ENCODE results near the gene PDE11A. TPM values are rescaled to one million over a fixed set of nuclear protein-coding genes. Genes with fewer than 3 reads are reported as not detected.

The PDE11A gene
- total RNA-seq, 4 donors from 2014 or later, result 0.37 to 1.2 (median 1.1) TPM; not detected in 1

DNA sequence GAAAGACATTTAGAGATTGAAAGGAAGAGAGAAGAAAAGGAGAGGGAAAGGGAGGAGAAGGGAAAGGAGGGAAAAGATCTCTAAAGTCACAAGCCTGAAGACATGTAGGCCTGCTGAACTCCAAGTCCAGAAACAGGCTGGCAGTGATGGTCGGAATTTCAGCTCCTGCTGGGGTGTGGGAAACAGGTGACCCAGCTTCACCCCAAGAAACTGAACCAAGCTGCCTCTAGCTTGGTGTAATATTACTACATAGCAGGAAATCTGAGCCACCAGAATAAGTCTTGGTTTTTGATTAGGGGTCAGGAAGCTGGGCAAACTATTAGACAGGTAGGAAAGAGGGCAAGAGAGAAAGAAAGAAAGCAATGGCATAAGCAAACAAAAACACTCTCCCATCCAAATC is 185.8 kb downstream of the PDE11A start:
- TF ChIP-seq, protein P1, sequence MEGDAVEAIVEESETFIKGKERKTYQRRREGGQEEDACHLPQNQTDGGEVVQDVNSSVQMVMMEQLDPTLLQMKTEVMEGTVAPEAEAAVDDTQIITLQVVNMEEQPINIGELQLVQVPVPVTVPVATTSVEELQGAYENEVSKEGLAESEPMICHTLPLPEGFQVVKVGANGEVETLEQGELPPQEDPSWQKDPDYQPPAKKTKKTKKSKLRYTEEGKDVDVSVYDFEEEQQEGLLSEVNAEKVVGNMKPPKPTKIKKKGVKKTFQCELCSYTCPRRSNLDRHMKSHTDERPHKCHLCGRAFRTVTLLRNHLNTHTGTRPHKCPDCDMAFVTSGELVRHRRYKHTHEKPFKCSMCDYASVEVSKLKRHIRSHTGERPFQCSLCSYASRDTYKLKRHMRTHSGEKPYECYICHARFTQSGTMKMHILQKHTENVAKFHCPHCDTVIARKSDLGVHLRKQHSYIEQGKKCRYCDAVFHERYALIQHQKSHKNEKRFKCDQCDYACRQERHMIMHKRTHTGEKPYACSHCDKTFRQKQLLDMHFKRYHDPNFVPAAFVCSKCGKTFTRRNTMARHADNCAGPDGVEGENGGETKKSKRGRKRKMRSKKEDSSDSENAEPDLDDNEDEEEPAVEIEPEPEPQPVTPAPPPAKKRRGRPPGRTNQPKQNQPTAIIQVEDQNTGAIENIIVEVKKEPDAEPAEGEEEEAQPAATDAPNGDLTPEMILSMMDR (IDR thresholded peaks at IDR 0.05), result no peak
- TF ChIP-seq POLR2A (IDR thresholded peaks at IDR 0.05) (no peak), EP300 (IDR thresholded peaks at IDR 0.05; ENCODE audit: low read depth) (no peak), POLR2AphosphoS5 (IDR thresholded peaks at IDR 0.05) (no peak)
- in situ Hi-C loops (cut with MboI; ENCODE audit: low pct_ligation_motif_present in 1 of 4, low pct_unique_long_range_greater_than_20kb in 1 of 4, low sequenced_read_pairs in 3 of 4), result no loop called here
- no peak overlapping the region for H3K4me3 ChIP-seq

DNA sequence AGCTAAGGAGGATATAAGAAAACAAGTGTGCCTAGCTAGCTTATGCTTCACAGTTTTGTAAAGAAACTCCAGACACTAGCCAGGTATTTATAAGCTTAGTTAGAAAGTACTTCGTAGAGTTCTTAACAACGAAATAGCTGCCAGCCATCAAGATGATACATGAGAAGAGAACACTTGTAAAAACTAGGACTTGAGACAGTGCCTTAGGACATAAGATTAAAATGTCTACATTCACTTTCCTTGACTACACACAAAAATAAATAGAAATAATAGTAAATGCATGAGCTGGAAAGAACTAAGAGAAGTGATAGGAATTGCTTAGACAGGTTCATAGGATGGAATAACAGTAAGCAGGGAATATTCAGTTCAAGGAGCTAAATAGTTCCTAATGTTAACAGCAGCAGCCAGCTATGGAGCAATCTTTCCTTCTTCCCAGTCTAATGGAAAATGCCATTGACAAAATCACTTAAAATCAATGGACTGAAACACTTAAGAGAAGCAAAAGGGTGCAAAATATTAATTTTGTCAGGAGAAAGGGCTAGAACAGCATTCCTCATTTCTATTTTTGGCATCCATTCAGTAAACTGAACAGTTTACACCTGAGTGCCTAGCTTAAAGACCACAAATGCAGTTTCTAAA is 186.6 kb downstream of the PDE11A start:
- DNase-seq, result no peak
- in situ Hi-C loops (cut with MboI; ENCODE audit: low pct_ligation_motif_present in 1 of 4, low pct_unique_long_range_greater_than_20kb in 1 of 4, low sequenced_read_pairs in 3 of 4), result no loop called here
- TF ChIP-seq POLR2AphosphoS5 (IDR thresholded peaks at IDR 0.05) (peak in 1 of 3 donors; percentile 42), EP300 (IDR thresholded peaks at IDR 0.05; ENCODE audit: low read depth) (no peak)
- H3K36me3 ChIP-seq, result no peaks in the 10 kb centered on the region
- 51 to 82% methylated on average over 2 of the region's 2 CpGs for WGBS, 2 donors (ENCODE audit: low coverage in 1 of 2)
- peak overlapping the region in 3 of 4 donors; percentile 26 to 62 (median 57) for H3K27ac ChIP-seq
- H3K9me3 ChIP-seq, result no peaks in the 10 kb centered on the region
- intact Hi-C loops (cut with DNase I; ENCODE audit: low total_unique reads), result no loop called here
- H3K4me3 ChIP-seq, result no peak overlapping the region
- peaks cover 0 to 6% (median 0%) of the 10 kb centered on the region in 4 donors for H3K4me1 ChIP-seq
- no peaks in the 10 kb centered on the region for H3K27me3 ChIP-seq

More for the DNA sequence above, 185.8 kb downstream of the PDE11A start:
- Histone ChIP-seq H3K27ac (peak overlapping the region in 2 of 4 donors; percentile 57 to 62), H3K4me1 (peaks cover 0 to 6% (median 0%) of the 10 kb centered on the region in 4 donors), H3K36me3 (no peaks in the 10 kb centered on the region), H3K27me3 (no peaks in the 10 kb centered on the region), H3K9me3 (no peaks in the 10 kb centered on the region)
- no peak for DNase-seq
- 71 to 88% methylated on average over 1 of the region's 1 CpG for WGBS, 2 donors (ENCODE audit: low coverage in 1 of 2)
- intact Hi-C loops (cut with DNase I; ENCODE audit: low total_unique reads), result no loop called here

DNA sequence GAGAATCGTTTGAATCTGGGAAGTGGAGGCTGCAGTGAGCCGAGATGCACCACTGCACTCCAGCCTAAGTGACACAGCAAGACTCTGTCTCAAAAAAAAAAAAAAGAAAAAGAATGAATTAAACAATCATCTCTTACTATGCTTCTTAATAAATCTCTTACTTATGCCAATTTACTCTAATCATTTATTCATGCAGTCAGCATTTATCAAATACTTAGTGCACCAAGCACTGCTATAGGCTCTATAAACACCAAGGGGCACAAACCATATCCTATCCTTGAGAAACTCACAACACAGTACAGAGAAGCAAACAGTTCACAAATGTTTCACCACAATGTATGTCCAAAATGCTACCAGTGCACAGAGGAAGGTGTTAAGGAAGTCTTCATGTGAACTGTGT is 189.4 kb downstream of the PDE11A start:
- Histone ChIP-seq H3K4me1 (peaks cover 0 to 6% (median 0%) of the 10 kb centered on the region in 4 donors), H3K36me3 (no peaks in the 10 kb centered on the region), H3K27me3 (no peaks in the 10 kb centered on the region), H3K9me3 (no peaks in the 10 kb centered on the region), H3K4me3 (no peak overlapping the region), H3K27ac (no peak overlapping the region)
- WGBS, 2 donors (ENCODE audit: low coverage in 1 of 2), result 69 to 71% methylated on average over 2 of the region's 2 CpGs
- intact Hi-C loops (cut with DNase I; ENCODE audit: low total_unique reads), result no loop called here
- no peak for TF ChIP-seq POLR2AphosphoS5 (IDR thresholded peaks at IDR 0.05)
- TF ChIP-seq, protein P1 (IDR thresholded peaks at IDR 0.05), result no peak
- no peak for TF ChIP-seq EP300 (IDR thresholded peaks at IDR 0.05; ENCODE audit: low read depth)
- TF ChIP-seq POLR2A (IDR thresholded peaks at IDR 0.05), result no peak
- in situ Hi-C loops (cut with MboI; ENCODE audit: low pct_ligation_motif_present in 1 of 4, low pct_unique_long_range_greater_than_20kb in 1 of 4, low sequenced_read_pairs in 3 of 4), result no loop called here
- DNase-seq, result no peak

DNA sequence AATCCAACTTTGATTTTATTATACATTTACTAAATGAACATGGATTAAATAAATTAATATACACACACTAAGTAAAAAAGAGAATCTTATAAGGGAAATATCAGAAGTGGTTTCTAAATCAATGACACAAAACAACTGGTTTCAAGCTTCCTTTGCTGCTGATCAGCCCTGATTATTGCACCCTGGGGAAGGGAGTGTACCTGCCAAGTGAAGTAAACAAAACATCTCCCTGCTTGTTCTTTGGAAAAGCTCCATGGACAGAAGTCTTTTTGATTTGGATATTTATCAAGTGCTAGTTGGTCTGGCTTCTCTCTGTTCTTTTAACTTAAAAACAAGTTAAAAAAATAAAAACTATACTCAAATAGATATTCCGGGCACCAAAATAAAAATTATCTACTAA is 190.1 kb downstream of the PDE11A start:
- DNase-seq, result no peak
- WGBS, 2 donors (ENCODE audit: low coverage in 1 of 2), result 67 to 78% methylated on average over 1 of the region's 1 CpG
- H3K4me1 ChIP-seq, result peaks cover 0 to 6% (median 0%) of the 10 kb centered on the region in 4 donors

DNA sequence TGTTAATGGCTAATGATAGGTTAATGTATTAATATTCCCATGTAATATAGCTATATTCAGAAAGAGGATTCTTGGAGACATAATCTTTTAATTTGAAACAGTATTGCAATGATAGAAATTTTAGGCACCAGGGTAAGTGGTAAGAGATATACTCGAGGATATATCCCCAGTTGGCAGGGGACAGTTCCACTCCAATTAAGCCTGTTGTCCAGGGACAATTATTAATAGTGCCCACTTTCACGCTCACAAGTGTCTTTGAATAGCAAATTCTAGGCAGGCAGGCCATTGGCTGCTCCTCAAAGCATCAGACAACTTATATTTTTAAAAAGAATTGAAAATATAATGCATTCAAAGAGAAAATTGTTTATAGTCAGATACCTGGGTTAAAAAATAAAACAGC is 190.7 kb downstream of the PDE11A start:
- TF ChIP-seq POLR2A (IDR thresholded peaks at IDR 0.05) (no peak), EP300 (IDR thresholded peaks at IDR 0.05; ENCODE audit: low read depth) (no peak), POLR2AphosphoS5 (IDR thresholded peaks at IDR 0.05) (no peak)
- TF ChIP-seq, protein P1 (IDR thresholded peaks at IDR 0.05), result no peak
- Histone ChIP-seq H3K4me3 (no peak overlapping the region), H3K36me3 (no peaks in the 10 kb centered on the region), H3K27ac (no peak overlapping the region), H3K9me3 (no peaks in the 10 kb centered on the region), H3K27me3 (no peaks in the 10 kb centered on the region), H3K4me1 (peaks cover 0 to 6% (median 0%) of the 10 kb centered on the region in 4 donors)
- WGBS, 2 donors (ENCODE audit: low coverage in 1 of 2), result 79 to 83% methylated on average over 2 of the region's 2 CpGs
- no peak for DNase-seq
- intact Hi-C loops (cut with DNase I; ENCODE audit: low total_unique reads) (no loop called here), in situ Hi-C loops (cut with MboI; ENCODE audit: low pct_ligation_motif_present in 1 of 4, low pct_unique_long_range_greater_than_20kb in 1 of 4, low sequenced_read_pairs in 3 of 4) (no loop called here)

More for the DNA sequence above, 190.1 kb downstream of the PDE11A start:
- H3K4me3 ChIP-seq, result no peak overlapping the region
- in situ Hi-C loops (cut with MboI; ENCODE audit: low pct_ligation_motif_present in 1 of 4, low pct_unique_long_range_greater_than_20kb in 1 of 4, low sequenced_read_pairs in 3 of 4), result no loop called here
- H3K27ac ChIP-seq, result no peak overlapping the region
- H3K9me3 ChIP-seq, result no peaks in the 10 kb centered on the region
- no peaks in the 10 kb centered on the region for H3K36me3 ChIP-seq
- TF ChIP-seq POLR2A (IDR thresholded peaks at IDR 0.05), result no peak
- intact Hi-C loops (cut with DNase I; ENCODE audit: low total_unique reads), result no loop called here
- no peaks in the 10 kb centered on the region for H3K27me3 ChIP-seq

Data from transverse colon (tissue), 4 donors.